GDM1 (cell line): ENCODE results near the gene PRDM16.

Experiments used
- DNase-seq: peaks from one replicate; lab custom pipeline; 2025; lab: John Stamatoyannopoulos, UW

The PRDM16 gene

DNA sequence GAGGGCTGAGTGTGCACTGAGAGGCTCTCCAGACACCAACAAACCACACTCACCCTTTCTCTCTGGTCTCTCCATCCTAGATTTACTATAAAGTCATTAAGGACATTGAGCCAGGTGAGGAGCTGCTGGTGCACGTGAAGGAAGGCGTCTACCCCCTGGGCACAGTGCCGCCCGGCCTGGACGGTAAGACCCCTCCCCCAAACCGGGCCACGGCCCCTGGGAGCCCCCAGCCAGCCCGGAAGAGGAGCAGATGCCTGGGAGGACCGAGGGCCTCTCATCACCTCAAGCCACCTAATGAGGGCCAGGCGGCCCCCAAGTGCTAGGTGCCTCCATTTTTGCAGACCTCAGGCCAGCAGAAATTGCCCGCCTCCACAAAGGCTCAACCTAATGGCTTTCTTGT, 327.4 kb downstream of the PRDM16 start:
- DNase-seq, result no peak

DNA sequence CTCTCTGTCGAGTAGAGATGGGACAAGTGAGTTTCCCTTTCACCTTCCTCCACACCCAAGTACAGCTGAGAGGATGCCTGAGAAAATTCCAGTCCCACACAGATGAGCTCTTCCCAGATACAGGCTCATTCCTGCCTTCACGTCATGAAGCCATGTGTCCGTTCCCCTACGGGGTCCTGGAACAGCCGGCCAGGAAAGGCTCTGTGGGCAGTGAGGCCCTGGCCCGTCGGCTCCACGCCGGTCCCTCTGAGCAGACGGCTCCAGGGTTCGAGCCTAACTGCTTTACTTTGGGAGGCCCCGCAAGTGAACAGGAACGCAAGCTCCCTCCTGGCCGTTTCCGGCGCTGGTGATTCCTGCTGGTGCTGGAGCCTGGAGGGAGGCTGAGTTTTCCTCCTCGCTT, 328.3 kb downstream of the PRDM16 start:
- DNase-seq, result no peak

DNA sequence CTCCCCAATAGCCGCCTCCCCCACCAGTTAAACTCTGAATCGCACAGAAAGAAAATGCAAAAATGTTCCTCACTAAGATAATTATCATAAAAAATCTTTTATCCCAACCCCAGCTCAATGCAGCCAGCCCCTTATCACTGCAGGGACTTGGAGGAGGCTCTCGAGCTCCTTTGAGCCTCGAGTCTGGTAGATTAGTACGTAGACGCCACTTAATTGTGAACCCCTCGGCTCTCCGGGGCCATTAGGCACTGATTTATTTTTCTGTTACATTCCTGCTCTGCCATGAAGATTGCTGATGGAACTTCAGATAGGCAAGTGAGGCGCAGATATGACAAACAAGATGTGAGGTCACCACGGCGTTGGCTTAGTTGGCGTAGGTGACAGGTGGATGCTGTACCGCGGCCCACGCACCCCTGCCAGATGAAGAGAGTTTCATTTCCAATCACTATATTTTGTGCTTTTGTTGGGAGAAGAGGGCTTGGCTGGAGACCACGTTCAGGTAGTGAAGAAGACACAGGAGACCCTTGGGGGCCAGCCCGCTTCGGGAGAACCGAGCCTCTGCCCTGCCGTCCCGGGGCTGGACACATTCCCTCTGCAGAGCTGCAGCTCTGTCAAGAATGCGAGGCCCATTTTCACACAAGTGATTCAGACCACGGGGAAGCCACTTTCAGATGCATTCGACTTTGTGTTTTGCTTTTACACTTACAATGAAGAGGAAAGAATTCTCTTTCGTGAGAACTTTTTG, 329.6 kb downstream of the PRDM16 start:
- no peak for DNase-seq

DNA sequence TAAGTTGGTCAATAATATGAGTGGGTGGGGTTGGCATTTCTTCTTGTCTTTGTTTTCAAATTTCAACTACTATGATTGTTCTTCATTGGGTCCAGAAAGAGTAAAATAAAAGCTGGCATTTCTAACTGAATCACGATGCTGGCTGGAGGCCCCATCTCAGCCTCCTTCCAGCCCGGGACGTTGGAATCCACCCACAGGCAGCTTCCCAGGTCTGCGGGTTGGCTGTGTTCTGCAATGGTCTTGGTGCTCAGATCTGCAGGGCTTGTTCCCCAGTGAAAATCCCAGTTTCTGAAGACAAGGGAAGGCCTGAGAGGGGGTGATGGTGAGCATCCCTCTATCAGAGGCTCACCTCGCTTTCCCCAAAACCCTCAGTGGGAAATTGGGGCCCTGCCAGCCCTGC, 330.7 kb downstream of the PRDM16 start:
- DNase-seq, result no peak

DNA sequence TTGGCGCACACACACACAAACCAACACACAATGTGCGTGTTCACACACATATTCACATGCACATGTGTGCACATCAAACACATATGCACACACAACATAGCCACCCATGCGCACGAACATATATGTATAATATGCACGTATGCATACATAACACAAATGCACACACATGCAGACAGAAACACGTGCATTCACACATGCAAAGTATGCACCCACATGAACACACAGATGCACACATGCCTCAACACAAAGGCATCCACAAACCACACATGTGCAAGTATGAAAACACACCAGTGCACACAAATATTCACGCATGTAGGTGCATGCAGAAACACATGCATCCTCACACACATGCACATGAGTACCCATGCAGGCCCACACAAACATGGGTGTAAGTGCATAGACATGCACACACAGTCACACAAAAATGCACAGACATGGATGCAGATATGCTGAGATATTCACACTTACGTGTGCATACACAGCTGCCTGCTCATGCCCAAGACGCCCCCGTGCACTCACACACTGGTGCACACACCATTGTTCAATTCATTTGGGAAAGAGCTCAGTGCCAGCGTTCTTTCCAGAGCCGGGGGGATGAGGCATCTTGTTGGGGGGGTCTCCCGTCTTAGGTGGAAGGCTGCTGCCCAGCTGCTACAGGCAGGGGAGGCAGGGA, 332.7 kb downstream of the PRDM16 start:
- no peak for DNase-seq

DNA sequence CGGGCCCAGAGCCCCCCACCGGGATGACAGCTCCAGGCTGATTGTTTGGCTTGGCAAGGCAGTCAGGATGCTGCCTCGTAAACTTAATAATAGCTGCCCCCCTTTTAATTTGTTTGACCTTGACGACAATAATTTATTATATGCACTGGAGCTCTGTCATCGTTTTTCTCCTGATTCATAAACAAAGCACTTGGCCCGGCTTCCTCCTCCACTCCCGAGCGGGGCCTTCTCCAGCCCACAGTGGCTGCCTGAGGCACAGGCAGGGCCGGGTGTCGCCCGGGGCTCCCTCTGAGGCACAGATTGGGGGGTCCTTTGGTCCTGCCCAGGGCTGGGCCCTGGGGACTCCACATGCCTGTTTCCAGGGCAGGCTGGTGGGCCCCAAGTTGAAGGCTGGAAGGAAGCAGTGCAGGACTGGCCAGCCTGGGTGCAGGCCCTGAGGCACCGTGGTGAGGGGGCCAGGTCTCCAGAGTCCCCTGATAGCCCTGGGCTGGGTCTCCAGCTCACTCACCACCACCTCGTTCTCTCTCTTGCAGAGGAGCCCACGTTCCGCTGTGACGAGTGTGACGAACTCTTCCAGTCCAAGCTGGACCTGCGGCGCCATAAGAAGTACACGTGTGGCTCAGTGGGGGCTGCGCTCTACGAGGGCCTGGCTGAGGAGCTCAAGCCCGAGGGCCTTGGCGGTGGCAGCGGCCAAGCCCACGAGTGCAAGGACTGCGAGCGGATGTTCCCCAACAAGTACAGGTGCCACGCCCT, 333.4 kb downstream of the PRDM16 start:
- DNase-seq, result no peak

DNA sequence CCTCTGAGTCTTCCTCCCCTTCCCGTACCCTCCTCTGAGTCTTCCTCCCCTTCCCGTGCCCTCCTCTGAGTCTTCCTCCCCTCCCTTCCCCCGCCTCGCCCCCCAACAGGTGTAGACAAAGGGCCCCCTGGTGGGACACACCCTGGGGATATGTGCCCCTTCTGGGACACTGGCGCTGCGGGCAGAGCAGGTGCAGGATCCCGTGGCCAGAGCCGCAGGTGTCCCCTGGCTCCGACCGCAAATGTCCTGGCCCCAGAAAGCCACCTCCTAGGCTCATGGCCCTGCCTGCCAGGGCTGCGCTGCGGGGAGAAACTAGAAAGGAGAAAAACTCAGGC, 334.0 kb downstream of the PRDM16 start:
- DNase-seq, result no peak

DNA sequence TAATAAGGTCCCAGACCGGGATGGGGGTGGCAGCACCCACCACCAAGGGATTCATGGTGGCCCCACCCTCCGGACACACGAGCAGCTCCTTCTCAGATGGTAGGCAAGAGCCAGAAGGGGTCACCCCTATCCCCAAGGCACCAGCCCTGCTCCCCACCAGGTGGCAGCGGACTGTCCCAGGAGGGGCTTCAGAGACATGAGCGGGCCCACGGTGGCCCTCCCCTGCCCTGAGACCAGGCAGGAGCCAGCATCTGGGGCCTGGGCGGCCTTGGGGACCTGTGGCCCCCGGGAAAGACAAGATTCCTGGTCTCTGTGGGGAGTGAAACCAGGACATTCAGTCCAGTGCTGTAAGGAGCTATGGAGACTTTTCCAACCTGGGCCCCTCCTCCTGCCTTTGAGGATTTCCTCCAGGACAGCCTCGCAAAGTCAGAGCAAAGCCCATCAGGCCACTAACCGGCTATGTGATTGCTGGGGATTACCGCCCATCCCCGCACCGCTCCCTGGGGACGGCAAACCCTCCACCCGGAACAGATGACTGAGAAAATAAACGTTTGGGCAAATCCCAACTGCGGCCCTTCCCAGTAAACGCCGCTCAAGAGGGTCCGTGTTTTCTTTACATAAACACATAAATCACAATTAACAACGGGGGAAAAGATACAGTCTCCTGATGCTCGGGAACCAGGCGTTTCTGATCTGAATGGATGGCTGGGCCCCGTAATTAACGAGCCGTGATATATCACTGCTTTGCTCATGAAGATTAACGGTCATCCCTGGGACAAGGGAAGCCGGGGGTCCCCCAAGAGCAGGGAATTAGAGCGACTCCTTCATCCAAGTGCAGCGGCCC, 334.6 kb downstream of the PRDM16 start:
- no peak for DNase-seq

DNA sequence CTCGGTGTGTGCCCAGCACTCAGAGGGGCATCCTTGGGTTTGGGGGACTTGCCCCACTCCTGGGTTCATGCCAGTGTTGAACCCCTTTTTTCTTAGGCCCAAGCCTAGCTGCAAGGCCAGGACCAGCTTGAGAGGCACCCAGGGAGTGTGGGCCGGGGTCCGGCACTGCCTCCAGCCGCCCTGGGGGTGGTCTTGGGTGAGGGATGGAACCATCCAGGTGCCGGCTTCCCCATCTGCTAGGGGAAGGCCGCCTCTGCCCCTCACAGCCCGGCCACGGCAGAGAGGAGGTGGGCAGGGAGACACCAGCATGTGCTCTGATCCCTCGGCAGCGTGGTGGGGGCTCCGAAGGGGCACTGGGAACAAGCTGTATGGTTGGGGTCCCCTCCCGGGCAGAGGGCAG, 335.3 kb downstream of the PRDM16 start:
- DNase-seq, result no peak

DNA sequence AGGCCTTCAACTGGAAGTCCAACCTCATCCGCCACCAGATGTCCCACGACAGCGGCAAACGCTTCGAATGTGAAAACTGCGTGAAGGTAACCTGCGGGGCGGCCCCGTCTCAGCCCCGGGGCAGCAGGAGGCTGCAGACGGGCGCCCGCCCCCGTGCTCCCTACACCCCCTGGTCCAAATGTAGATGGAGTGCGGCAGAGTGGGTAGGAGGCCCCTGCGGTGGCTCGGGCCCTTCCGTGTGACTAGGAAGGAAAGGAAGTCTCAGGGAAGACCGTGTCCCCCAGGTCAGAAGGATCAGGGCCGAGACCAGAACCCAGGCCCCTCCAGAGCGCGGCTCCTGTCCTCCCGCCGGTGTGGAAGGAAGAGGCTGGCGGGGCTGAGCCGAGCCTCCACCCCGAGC, 335.8 kb downstream of the PRDM16 start:
- DNase-seq, result no peak

DNA sequence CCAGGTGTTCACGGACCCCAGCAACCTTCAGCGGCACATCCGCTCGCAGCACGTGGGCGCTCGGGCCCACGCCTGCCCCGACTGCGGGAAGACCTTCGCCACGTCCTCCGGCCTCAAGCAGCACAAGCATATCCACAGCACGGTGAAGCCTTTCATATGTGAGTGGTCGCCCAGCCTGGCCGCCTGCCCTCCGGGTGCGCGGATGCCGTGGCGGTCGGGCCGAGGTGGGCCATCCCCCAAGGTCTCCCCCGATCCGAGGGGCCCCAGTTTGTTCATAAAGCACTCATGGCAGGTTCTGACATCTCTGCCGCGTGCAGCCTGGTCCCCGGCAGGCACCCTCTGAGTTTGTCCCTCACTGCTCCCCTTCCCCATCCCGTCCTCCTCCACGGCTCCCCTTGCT, 336.5 kb downstream of the PRDM16 start:
- DNase-seq, result no peak

DNA sequence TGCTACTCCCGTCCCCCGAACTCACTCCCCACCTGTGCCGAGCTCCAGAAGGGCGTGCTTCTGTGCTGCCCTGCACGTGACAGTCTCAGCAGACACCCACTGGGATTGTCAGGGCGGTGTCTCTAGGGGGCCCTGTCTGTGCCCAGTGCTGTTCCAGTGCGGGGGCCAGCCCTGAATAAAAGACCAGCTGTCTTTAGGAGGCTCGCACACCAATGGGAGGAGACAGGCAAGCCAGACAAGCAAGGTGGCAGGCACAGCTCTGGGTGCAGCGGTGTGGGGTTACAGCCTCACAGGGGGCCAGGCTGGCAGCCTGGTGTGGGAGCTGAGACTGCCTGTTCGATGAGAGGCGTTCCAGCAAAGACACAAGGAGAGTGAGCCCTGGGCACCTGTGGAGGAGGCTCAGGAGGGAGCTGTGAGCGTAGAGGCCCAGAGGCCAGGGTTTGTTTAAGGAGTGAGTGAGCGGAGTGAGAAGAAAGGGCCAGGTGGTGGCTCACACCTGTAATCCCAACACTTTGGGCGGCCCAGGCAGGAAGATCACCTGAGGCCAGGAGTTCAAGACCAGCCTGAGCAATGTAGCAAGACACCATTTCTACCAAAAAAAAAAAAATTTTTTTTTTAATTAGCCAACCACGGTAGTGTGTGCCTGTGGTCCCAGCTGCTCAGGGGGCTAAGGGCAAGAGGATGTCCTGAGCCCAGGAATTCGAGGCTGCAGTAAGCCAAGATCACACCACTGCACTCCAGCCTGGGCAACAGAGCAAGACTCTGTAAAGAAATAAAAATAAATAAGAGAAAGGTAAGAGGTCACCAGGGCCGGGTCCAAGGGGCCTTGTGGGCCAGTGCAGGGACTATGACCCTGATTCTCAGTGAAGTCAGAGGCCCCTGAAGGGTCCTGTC, 337.2 kb downstream of the PRDM16 start:
- no peak for DNase-seq

DNA sequence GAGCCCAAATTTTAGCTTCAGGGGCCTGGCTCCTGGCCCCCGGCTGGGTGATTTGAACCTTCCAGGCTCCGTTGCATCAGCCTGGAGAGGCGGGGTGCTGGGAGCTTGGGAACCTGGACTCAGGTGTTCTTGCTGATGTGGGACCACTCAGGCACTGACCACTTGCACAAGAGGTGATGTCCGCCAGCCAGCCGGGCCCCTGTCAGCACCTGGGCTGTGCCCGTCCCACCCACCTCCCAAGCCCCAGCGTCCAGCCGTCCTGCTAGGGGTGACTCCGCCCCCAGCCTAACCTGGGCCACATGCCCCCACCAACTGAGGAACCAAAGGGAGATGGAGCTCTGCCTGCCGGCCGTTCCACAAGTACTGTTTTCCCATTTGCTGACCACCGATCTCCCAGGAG, 338.0 kb downstream of the PRDM16 start:
- no peak for DNase-seq

DNA sequence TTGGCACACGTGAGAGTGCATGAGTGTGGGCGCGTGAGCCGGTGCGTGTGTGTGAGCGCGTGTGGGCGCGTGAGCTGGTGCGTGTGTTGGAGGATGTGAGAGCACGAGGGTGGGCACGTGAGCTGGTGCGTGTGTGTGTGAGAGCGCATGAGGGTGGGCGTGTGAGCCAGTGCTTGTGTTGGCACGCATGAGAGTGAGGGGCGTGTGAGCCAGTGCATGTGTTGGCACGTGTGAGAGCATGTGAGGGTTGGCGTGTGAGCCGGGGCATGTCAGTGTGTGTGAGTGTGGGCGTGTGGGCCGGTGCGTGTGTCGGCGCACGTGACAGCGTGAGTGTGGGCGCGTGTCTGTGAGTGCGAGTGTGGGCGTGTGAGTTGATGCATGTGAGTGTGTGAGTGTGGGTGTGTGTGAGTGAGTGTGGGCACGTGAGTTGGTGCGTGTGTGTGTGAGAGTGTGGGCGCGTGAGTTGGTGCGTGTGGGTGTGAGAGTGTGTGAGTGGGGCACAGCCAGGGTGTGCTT, 339.8 kb downstream of the PRDM16 start:
- no peak for DNase-seq

DNA sequence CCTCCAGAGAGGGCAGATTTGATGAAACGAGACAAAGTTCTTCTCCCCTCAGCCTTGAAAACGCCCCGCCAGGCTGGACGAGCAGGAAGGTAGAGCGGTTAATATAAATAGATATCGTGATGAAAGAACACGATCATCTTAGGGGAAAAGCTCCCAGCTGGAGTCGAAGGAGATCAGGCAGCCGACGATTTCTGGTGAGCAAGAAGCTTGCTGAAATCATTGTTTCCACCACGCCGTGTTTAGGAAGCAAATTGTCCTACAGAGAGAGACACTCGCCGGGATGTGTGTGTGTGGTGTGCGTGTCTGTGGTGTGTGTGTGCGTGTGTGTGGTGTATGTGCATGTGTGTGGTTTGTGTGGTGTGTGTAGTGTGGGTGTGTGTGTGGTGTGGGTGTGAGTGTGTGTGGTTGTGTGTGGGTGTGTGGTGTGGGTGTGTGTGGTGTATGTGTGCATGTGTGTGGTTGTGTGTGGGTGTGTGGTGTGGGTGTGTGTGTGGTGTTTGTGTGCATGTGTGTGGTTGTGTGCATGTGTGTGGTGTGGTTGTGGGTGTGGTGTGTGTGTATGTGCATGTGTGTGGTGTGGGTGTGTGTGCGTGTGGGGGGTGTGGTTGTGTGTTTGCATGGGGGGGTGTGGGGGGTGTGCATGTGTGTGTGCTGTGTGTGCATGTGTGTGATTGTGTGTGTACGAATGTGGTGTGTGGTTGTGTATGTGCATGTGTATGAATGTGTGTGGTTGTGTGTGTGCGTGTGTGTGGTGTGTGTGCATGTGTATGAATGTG, 340.6 kb downstream of the PRDM16 start:
- DNase-seq, result no peak

DNA sequence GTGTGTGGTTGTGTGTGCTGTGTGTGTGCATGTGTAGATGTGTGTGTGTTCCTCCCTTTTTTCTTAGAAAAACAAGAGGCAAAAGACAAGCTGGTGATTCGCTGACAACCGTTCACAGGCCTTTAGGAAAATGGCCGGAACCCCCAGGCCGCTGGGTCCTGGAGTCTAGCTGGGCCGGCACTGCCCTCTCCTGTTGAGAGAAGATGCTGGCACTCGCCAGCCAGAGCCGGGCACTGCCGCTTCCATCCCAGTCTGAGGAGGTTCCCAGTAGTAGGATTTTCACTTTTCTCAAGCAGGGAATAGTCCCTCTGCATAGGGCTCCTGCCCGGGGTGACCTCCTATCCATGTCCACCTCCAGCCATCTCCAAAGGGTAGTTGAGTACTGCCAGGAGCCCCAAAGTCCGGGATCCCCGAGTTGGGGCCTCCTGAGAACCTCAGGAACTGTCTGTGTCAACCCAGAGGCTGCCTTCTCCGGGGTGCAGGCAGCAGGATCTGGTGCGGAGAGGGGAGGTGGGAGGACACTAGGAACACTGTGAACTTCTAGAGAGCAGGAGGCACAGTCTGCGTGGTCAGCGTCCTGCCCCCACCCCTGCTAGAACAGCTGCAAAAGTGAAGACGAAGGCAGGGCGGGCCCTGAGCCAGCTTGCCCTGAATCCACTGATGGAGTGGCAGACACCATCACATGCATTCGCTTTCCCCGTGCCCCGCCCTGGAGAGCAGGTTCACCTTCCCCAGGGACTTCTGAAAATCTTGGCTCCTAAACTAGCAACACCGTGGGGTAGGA, 341.3 kb downstream of the PRDM16 start:
- DNase-seq, result no peak

DNA sequence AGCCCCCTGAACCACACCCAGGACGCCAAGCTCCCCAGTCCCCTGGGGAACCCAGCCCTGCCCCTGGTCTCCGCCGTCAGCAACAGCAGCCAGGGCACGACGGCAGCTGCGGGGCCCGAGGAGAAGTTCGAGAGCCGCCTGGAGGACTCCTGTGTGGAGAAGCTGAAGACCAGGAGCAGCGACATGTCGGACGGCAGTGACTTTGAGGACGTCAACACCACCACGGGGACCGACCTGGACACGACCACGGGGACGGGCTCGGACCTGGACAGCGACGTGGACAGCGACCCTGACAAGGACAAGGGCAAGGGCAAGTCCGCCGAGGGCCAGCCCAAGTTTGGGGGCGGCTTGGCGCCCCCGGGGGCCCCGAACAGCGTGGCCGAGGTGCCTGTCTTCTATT, 342.8 kb downstream of the PRDM16 start:
- DNase-seq, result no peak

DNA sequence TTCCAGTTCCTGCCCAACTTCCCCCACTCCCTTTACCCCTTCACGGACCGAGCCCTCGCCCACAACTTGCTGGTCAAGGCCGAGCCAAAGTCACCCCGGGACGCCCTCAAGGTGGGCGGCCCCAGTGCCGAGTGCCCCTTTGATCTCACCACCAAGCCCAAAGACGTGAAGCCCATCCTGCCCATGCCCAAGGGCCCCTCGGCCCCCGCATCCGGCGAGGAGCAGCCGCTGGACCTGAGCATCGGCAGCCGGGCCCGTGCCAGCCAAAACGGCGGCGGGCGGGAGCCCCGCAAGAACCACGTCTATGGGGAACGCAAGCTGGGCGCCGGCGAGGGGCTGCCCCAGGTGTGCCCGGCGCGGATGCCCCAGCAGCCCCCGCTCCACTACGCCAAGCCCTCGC, 343.4 kb downstream of the PRDM16 start:
- DNase-seq, result no peak

DNA sequence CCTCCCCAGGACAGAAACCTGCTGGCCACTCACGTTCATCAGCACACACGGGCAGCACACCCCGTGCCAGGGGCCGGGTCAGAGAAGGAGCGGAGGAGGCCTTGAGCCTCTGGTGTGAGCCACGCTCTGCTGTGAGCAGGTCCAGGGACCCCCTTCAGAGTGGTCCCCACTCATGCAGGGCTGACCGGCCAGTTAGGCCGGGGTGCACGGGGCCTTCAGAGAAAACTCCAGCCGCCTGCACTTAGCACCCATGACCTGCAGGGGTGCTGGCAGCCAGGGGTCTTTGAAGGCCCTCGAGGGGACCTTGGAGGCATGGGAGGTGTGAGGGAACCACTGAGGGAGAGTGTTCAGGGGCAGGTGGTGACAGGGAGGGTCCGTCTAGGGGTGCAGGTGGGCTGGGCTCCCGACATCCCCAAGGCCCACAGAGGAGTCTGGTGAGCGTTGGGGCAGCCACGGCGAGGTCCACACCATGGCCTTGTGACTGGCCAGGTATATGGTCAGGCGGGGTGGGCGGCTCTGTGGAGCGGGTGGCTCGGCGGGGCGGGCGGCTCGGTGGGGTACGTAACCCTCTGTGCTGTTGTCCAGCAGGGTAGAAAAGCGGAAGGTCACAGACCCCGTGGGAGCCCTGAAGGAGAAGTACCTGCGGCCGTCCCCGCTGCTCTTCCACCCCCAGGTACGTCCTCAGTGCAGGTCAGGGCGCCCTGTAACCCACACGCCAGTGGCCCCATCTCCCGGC, 345.1 kb downstream of the PRDM16 start:
- no peak for DNase-seq
